HEK293T (cell line): ENCODE data around the gene KLHL36.
"Not testable (repeated sequence)": the region's sequence is repeated elsewhere in the genome, so short reads cannot be mapped to it uniquely, and the experiment has no call there.

ENCODE experiments used
- BHLHE40 ChIP-seq: fragments of 450-650 bp; IDR thresholded peaks from 2 replicates; pipeline ENCODE4 v1.6.1; 2016; ENCODE audit warnings: mild to moderate bottlenecking, moderate library complexity, borderline replicate concordance
- FOXA1 ChIP-seq: fragments of 450-650 bp; IDR thresholded peaks from 2 replicates; pipeline ENCODE4 v1.6.1; 2016; ENCODE audit warnings: mild to moderate bottlenecking
- FOXK2 ChIP-seq: fragments of 450-650 bp; IDR thresholded peaks from 2 replicates; pipeline ENCODE4 v1.6.1; 2016; ENCODE audit warnings: mild to moderate bottlenecking
- FOXM1 ChIP-seq: fragments of 450-650 bp; IDR thresholded peaks from 2 replicates; pipeline ENCODE4 v1.6.1; 2017; ENCODE audit warnings: mild to moderate bottlenecking, borderline replicate concordance
- HDGF ChIP-seq: fragments of 450-650 bp; IDR thresholded peaks from 2 replicates; pipeline ENCODE4 v1.6.1; 2017; ENCODE audit warnings: antibody characterized with exemption, borderline replicate concordance
- LEF1 ChIP-seq: fragments of 450-650 bp; IDR thresholded peaks from 2 replicates; pipeline ENCODE4 v1.6.1; 2017; ENCODE audit warnings: mild to moderate bottlenecking, borderline replicate concordance
- NFRKB ChIP-seq: fragments of 450-650 bp; IDR thresholded peaks from 2 replicates; pipeline ENCODE4 v1.6.1; 2016; ENCODE audit warnings: mild to moderate bottlenecking, moderate library complexity
- SP1 ChIP-seq: fragments of 450-650 bp; IDR thresholded peaks from 2 replicates; pipeline ENCODE4 v1.6.1; 2017
- SUZ12 ChIP-seq: fragments of 450-650 bp; IDR thresholded peaks from 2 replicates; pipeline ENCODE4 v1.6.1; 2016; ENCODE audit warnings: mild to moderate bottlenecking
- ZNF384 ChIP-seq: fragments of 450-650 bp; IDR thresholded peaks from 2 replicates; pipeline ENCODE4 v1.6.1; 2016

- TF ChIP-seq HDGF, BHLHE40, LEF1, ZNF384, NFRKB, FOXK2, FOXA1, FOXM1, SUZ12, SP1: not testable (repeated sequence)
Observed at GRCh38 chr16:84688163-84688562, 39.9 kb downstream of the KLHL36 start.
